NCI-H69 (cell line): Measurements from ENCODE around the gene GALNT12.

Experiments
- DNase-seq: peaks from one replicate; lab custom pipeline; 2025; lab: John Stamatoyannopoulos, UW

GALNT12 gene, protein sequence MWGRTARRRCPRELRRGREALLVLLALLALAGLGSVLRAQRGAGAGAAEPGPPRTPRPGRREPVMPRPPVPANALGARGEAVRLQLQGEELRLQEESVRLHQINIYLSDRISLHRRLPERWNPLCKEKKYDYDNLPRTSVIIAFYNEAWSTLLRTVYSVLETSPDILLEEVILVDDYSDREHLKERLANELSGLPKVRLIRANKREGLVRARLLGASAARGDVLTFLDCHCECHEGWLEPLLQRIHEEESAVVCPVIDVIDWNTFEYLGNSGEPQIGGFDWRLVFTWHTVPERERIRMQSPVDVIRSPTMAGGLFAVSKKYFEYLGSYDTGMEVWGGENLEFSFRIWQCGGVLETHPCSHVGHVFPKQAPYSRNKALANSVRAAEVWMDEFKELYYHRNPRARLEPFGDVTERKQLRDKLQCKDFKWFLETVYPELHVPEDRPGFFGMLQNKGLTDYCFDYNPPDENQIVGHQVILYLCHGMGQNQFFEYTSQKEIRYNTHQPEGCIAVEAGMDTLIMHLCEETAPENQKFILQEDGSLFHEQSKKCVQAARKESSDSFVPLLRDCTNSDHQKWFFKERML

DNA sequence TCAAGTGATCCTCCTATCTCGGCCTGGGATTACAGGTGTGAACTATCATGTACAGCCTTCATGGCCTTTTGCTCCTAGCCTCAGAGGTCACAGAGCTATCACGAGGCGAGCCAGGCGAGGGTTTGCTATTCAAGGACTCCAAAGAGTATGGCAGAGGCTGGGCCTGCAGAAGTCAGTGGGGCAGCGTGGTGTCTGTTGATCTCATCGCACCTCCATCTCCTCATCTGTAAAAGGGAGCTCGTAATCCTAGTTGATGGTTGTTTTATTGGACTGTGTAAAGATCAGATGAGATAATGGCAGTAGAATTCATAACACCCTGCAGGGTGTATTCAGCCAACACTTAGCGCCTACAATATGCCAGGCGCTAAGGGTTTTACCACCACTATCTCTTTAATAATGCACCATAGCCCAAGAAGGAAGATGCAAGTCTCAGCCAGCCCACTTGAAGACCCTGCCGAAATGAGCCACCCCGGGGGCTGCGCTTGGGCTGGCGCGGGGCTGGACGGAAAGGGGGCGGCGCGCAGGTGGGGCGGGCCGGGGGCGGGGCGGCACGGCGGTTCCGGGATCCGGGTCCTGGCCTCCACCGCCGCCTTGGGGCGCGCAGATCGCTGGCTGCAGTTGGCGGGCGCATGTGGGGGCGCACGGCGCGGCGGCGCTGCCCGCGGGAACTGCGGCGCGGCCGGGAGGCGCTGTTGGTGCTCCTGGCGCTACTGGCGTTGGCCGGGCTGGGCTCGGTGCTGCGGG lies at the start of gene GALNT12:
GALNT12 (plus strand) TSS at position 601 of the 744 bp plus-strand sequence; CDS start at position 630, 29 bp downstream.
- peak; percentile 74 for DNase-seq

DNA sequence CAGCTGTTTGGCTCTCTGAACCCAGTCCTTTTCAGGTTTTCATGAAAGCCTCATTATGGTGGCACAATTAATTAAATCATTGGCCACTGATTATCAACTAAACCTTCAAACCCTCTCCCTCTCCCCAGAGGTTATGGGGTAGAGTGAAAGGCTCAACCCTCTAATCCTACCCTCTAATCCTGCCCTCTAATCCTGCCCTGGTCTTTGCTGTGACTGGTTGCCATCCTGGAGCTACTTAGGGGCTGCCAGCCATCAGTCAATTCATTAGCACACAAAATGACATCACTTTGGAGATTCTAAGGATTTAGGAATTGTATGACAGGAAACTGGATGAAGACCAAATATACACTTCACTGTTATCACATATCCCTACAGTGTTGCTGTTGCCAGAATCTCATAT lies 47.2 kb upstream of the GALNT12 start:
- DNase-seq = no peak

DNA sequence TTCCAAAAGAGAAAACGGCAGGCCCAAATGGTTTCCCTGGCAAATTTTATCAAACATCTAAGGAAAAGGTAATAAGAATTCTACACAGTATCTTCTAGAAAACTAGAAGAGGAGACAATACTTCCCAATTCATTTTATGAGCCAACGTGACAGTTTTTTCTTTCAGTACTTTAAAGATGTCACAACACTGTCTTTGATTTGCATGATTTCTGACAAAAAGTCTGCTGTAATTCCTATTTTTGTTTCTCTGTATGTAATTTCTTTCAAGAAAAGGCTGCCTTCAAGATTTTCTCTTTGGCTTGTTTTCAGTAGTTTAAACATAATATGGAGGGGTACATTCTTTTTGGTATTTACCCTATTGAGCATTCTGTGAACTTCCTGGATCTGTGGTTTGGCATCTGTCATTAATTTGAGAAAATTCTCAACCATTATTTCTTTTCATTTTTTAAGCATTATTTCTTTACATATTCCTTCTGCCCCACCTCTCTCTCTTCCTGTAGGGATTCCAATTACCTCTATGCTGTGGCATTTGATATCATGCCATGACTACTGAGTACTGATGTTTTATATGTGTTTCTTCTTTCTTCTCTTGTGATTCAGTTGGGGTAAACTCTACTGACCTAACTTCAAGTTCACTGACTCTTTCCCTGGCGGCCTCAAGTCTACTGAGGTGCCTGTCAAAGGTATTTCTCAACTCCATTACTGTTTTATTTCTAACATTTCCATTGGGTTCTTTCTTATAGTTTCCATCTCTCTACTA lies 43.3 kb upstream of the GALNT12 start:
- no peak for DNase-seq

DNA sequence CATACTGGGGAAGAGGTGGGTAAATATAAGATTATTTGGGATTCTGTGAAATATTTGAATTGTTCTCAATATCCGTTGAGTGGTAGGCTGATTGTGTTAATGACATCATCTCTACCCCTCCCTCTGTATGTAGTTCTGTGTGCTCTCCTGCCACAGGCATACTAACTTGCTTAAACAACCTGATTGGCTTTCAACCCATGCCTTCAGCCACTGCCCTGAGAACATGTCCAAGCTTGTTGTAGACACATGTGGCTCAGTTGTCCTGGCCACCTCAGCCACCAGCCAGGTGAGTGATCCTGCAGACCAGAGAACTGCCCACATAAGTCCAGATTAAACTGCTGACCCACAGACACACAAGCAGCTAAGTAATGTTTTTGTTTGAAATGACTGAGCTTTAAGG lies 42.2 kb upstream of the GALNT12 start:
- peak; percentile 90 for DNase-seq

DNA sequence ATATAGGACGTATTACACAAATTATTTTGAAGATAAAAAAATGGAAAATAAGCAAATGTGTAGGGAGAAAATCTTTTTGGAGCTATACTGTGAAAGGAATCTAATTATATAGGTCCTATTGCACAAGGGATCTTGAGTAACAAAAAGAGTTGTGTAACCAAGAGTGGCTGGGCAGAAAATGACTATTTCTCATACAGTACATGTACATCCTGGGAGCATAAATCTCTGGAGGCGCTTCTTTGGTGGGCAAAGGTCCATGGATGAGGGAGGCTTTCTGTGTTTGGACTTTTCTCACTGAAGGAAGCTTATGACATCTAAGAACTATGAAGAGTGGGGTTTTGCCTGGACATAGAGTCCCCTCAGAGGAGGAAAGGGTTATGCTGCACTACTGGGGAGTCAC lies 40.9 kb upstream of the GALNT12 start:
- no peak for DNase-seq

DNA sequence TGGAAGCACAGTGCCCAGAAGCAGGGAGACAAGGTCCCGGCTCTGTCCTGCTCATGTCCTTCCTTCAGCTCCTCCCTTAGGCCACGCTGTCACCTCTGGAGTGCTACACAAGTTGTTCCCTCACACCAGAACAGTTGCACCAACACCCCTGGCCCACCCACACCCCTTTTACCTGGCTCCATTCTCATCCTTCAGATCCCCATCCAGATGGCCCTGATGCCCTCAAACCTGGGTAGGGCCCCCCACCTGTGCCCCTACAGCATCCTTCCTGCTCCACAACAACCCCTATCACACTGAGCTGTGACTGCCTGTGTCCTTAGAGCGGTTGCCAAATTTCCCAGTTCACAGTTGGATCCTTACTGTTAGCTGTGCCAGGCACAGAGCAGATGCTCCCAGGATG lies 40.3 kb upstream of the GALNT12 start:
- no peak for DNase-seq

DNA sequence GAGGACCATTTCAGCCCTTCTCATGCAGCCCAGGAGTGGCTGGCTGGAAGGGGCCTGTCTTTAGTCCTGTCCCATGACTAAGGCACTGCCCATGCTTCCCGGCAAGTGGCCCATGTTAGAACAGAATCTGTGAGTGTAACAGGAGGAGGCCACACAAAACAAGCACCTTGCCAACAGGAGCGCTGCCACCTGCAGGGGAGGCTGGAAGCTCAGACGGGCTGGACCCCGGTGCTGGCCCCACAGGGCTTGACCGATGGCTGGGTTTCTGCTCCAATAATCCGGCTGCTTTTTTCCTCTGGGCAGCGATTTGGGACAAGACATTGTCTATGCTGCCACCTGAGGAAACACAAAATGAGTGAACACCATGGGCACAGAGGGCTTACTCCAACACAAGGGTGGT lies 39.6 kb upstream of the GALNT12 start:
- no peak for DNase-seq

DNA sequence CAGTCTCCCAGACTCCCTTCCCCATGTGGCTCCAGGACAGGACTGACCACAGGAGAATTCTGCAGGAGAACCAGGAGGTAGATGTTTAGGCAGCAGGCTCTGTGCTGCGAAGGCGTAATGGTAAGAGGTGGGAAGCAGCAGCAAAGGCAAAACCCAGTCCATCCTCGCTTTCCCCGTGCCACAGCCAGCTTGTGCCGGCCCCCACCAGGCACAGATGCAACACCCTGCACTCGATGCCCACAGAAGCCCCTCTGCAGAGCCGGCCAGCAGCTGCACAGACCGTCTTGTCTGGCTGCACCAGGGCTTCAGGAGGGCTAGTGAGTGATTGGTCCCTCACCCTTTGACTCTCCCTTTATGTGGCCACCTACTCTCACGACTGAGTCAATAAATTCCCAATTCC lies 39.1 kb upstream of the GALNT12 start:
- no peak for DNase-seq

DNA sequence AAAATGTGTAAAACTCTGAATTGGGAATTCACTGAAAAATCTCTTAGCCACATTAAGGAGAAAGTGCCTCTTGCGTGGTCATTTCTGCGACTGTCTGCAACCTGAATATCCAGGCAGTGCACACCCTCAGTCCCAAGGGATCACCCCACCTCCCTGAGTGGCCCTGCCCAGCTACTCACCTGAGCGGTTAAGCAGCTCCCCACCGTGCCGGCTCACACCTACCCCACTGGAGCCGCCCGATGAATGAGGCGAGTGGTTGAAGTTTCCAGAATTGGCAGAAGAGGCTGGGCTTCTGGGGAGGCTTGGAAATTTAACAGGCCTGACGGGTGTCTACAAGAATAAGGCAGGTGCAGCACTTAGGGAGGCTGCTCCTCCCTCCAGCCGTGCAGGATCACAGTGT lies 36.8 kb upstream of the GALNT12 start:
- DNase-seq = no peak

DNA sequence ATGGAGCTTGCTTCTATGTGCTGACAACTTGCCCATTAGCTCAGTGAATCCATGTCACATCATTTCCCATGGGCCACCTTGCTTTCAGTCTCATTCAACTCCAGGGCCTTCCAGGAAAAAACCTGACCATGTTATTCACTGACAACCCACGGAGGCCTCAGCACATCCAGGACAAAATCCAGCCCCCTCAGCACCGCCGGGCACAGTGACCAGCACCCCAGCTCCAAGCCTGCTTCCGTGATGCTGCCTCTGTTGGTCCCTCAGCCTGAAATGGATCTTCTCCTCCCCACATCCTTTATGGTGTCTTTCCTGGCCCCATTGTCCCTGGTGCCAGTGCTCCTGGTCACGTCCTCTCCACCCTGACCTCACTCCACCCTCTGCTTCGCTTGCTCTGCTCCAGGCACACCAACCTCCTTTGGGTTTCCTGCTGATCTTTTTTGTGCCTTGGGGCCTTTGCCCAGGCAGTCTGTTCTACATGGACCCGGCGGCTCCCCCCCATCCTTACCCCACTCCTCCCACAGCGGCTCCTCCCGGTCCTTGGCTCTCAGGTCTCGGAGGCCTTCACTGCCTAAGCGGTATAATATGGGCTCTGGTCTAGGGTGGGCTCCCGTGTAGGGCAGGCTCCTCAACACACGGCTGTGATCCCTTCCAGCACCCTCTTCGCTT lies 36.1 kb upstream of the GALNT12 start:
- no peak for DNase-seq

DNA sequence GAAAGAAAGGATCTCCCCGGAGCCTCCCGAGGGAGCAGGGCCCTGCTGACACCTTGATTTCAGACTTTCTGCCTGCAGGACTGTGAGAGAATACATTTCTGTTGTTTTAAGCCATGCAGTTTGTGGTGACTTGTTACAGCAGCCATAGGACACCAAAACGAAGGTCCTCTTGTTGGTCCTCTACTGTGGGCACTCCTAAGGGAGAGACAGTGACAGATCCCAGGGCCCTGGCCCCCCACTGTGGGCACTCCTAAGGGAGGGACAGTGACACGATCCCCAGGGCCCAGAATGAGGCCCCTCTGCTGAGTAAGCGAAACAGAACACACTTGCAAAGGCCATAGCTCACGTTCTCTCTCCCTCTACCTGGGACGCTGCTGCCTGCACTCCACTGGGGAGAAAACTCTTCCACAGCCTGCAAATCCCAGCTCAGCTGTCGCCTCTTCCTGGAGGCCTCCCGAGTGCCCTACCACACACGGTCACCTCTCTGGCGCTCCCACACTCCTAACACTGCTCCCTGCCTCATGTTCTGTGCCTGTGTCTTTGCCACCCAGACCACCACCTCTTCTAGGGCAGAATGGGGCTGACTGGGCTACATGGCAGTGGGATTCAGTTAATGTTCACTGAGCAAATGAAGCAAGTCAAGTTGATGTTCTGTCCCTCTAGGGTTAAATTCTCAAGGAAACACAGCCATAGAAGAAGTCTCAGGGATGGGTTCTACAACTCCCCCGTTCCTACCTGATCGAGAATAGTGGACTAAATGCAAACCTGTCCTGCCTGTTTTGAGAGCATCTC lies 34.9 kb upstream of the GALNT12 start:
- no peak for DNase-seq

DNA sequence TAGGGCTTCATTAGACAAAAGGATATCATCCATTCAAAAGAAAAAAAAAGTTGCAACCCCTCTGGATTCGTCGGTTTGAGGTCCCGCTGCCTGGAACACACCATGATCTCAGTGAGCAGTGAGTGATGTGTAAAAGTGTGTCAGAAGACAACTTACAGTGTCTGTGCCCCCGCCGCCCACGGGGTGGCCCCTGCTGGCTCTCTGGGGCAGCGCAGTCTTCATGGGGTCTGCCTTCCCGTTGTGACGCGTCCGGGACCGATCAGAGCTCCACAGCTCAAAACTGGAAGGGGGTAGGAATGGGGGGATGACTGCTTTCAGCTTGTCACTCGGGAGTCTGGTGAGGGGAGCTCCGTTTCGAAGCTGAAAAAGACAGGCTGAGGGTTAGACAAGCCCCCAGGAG lies 33.7 kb upstream of the GALNT12 start:
- no peak for DNase-seq

DNA sequence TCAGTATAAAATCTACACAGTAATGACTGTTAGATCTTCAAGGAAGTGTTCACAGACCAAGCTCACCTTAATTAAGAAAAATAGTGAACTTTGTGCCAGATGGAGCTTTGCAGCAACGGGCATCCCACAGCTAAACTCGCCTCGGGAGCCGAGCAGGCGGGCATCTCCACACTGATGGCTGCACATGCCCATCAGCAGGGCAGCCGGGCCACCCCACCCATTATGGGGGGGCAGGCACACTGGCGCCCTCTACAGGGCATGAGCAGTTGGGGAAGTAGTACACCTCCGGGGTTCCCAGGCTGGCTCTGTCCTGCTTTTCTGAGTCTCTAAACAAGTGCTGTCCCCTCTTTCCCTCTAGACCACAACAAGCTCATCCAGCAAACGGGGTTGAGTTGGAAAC lies 32.7 kb upstream of the GALNT12 start:
- peak; percentile 50 for DNase-seq

DNA sequence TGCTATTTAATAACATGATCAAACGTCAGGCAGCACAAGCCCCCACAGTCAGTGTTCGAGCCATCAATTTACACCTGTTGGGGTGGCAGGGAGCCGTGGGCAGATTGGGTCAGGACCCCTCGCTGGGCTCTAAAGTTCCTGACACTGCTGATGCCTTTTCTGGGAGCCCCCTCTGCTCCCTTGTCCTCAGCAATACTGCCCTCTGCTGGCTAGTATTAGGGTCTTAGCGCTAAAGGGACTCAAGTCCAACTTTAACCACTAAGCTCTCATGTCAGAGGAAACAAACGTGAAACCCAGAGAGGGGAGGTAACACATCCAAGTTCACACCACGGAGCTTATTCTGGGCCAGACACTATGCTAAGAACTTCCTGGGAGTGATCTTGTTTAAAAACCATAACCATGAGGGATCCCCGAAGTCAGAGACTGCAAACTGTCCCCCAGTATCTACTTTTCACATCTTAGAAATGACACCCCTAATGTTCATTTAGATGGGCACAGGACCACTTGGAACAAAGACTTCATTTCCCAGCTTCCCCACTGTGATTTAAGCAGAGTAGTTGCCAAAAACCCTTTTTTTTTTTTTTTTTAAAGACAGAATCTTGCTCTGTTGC lies 31.5 kb upstream of the GALNT12 start:
- DNase-seq = peak; percentile 92

DNA sequence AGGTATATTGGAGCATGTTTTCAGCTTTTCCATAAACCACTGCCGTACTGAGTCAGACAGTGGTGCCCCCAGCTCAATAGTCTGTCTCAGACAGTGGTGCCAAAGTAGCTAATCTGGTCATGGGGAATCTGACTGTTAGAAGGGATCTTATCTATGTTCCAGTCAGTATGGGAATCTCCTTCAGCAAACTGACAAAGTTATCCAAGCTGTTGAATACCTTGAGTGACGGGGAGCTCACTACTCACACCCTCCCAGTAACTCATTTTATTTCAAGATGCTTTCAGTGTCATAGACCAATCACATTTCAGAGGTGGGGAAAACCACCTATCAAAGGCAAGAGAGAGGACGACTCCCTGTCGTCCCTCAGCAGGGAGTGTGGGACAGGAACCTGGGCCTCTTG lies 29.9 kb upstream of the GALNT12 start:
- no peak for DNase-seq

DNA sequence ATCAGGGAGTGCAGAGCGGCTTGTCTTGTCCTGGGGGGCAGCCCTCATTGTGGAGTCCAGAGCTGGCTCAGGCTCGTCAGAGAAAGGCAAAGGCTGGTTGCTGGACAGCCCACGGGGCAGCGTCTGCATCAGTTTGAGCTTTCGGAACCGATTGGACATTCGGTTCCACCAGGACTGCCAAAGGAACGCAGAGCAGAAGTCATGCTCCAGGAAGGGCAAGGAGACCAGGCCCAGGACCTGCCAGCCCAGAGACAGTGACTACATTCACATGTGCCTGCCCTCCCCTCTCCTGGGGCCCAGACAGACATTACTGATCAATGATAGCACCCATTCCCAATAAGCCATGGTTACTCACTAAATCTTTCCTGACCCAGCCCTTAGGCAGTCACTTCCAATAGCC lies 29.2 kb upstream of the GALNT12 start:
- DNase-seq = no peak

DNA sequence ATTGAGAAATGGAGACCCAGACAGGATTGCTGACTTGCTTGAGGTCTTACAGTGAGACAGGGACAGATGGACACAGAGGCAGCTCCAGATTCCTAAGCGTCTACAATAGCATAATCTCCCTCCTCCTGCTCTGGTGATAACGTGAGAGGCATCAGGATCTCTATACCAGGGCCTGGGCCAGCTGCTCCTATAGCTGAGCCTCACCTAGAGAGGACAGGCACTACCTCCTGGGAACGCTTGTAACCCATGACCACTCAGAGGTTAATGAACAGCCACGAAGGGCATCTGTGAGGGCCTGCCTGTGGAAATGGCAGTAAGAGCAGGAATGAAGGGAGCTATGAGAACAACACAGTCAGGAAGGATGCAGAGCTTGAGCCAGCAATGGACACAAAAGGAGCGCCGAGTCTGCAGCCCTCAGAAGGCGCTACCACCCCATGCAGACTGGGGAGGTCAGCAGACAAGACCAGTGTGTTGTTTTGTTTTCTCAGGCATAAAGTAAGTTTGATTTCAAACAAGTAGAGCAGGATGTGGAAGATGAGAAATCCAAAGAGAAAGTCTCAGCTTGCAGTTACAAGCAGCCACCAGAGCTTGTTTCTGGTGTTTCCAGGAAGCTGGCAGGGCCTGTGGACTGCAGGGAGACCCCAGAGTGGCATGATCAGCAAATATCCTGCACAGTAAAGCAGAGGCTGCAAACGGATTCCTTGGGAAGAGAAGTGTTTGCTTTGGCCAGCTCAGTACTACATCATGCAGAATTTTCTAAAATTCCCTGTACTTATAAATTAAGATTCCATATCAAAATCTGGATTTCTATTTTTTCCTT lies 28.5 kb upstream of the GALNT12 start:
- no peak for DNase-seq

DNA sequence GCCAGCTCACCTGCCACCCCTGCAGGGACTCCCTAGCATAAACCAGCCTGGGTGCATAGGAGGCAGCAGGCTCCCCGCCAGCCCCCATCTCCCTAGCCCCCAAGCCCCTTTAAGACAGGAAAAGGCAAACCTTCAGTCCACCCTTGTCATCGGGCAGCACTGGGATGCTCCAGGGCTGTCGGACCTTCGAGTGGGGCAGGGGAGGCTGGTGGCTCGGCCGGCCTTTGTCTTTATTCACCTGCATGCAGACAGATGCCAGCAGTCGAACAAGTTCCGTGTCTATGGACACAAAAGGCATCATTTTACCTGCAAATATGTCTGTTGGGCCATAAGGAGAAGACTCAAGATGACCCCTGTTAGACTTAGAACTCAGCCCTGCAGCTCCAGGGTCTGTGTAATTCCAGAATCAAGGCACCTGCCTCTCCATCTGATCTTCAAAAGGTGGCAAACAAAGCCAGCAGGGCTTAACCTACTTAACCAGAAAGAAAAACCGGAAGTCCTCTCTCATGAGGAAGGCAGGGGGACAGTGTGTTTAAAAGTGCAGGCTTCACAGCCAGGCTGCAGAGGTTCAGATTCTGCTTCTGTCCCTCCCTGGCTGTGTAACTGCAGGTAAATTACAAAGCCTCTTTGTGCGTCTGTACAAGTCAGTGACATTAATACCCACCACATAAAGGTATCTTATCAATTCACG lies 27.3 kb upstream of the GALNT12 start:
- no peak for DNase-seq
